Upper lobe of left lung (tissue), 6 donors: ENCODE data around the gene ASPRV1. TPM values are rescaled to one million over a fixed set of nuclear protein-coding genes. Genes with fewer than 3 reads are reported as not detected.

Experiments used
- ATAC-seq, 2 donors: fragments of 200-7000 bp; cut with Tn5 transposase; one replicate each; pipeline ENCODE4 v1.9.1; 2022; ENCODE audit warnings: mild to moderate bottlenecking in 2 of 2, moderate library complexity in 2 of 2; ENCODE audit not compliant: low FRiP score in 2 of 2
- DNase-seq, 2 donors: peaks; one replicate each; pipeline ENCODE4 v3.0.0-alpha.2; 2019 to 2020
- H3K27ac ChIP-seq, 4 donors: fragments of 200-600 bp; sonication (generic); one replicate each; pipeline ENCODE4 v1.5.1; 2016 to 2019
- H3K27me3 ChIP-seq, 4 donors: fragments of 200-600 bp; sonication (generic); one replicate each; pipeline ENCODE4 v1.5.1; 2017 to 2019
- H3K36me3 ChIP-seq, 4 donors: fragments of 200-600 bp; sonication (generic); one replicate each; pipeline ENCODE4 v1.5.1; 2016 to 2019
- H3K4me1 ChIP-seq, 4 donors: fragments of 200-600 bp; sonication (generic); one replicate each; pipeline ENCODE4 v1.5.1; 2018 to 2019
- H3K4me3 ChIP-seq, 4 donors: fragments of 200-600 bp; sonication (generic); one replicate each; pipeline ENCODE4 v1.5.1; 2017 to 2019; ENCODE audit warnings: mild to moderate bottlenecking in 2 of 4, moderate library complexity in 1 of 4
- H3K9me3 ChIP-seq, 4 donors: fragments of 200-600 bp; sonication (generic); one replicate each; pipeline ENCODE4 v1.5.1; 2018 to 2019
- EP300 ChIP-seq, 4 donors: sonication (generic); formaldehyde crosslinking; IDR thresholded peaks; one replicate each; pipeline ENCODE4 v1.5.1; 2017; ENCODE audit warnings: antibody characterized with exemption in 4 of 4, control low read depth in 2 of 4
- POLR2A ChIP-seq, 4 donors: fragments of 450-650 bp; IDR thresholded peaks; one replicate each; pipeline ENCODE4 v1.5.1; 2016 to 2017; ENCODE audit warnings: antibody characterized with exemption in 4 of 4, mild to moderate bottlenecking in 2 of 4
- POLR2AphosphoS5 ChIP-seq, 2 donors: sonication (generic); formaldehyde crosslinking; IDR thresholded peaks; one replicate each; pipeline ENCODE4 v1.5.1; 2017; ENCODE audit warnings: antibody characterized with exemption in 2 of 2
- WGBS, 2 donors: methylation state at CpG; one replicate each; pipeline ENCODE4 v1.1.5; 2017 to 2018; 5-methylcytosine and 5-hydroxymethylcytosine counted together
- total RNA-seq, 6 donors: library from RNA; depleted of rRNA in 4 of 6; stranded (reverse); fragments of >200 nt in 4 of 6; gene quantifications; one replicate each; pipeline versions ENCODE4 v1.1.0 to v1.2.1, GENCODE V29; 2016 to 2021
- TF ChIP-seq, protein P1 (sequence below), 6 experiments: fragments of 450-650 bp in 4 of 6; fragments of 200-600 bp in 2 of 6; sonication (generic) in 2 of 6; IDR thresholded peaks; one replicate each; pipeline ENCODE4 v1.5.1; 2016 to 2019; ENCODE audit warnings: antibody characterized with exemption in 6 of 6
- donor health status: DM: no; HTN: no; CAD: no; lungs with moderate emphysema.
- donor health status: DM: no; HTN: yes; CAD: no; lungs with severe emphysema.

ASPRV1 gene
- total RNA-seq, 6 donors from 2014 or later: 1.0 to 2.1 (median 1.4) TPM

DNA sequence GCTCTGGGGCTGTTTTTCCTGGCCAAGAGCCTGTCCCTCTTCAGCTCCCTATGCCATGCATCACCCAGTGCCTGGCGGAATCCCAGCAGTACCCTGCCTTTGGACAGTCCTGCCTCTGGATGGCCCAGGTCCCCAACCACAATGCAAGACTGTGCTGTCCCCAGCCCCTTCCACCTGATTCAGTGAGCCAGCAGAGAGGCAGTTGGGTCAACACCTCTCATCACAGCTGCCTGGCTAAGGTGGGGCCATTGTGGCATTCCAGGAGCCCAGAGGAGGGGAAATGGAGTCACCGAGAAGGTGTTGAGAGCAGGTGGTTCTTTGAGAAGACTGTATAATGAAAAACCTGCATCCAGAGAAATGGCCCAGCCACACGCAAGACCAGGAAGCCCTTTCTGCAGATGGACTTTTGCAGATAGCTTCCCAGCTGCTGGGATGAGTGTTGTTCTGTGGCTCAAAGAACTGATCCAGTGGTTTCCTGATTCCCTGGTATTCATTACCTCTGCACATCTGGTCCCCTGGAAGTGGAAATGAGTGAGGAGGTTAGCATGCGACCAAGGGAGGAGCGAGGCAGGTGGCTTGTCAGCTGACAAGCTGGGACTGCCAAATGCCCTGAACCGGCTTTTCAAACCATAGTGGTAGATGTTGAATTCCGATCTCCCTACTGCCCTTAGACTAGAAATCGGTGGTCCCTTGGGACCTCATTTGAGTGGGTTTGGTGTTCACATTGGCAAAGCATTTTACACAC lies 1.7 kb upstream of the ASPRV1 start:
- 91 to 98% methylated on average over 6 to 8 of the region's 8 CpGs for WGBS, 2 donors
- Histone ChIP-seq H3K36me3 (no peaks in the 10 kb centered on the region), H3K27ac (no peak overlapping the region), H3K27me3 (no peaks in the 10 kb centered on the region), H3K9me3 (no peaks in the 10 kb centered on the region), H3K4me1 (no peaks in the 10 kb centered on the region), H3K4me3 (no peak overlapping the region)
- peak in 1 of 2 donors; percentile 18 for DNase-seq
- ATAC-seq: no peak
- no peak for TF ChIP-seq EP300 (IDR thresholded peaks at IDR 0.05)
- TF ChIP-seq POLR2A (IDR thresholded peaks at IDR 0.05): no peak
- TF ChIP-seq, protein P1, sequence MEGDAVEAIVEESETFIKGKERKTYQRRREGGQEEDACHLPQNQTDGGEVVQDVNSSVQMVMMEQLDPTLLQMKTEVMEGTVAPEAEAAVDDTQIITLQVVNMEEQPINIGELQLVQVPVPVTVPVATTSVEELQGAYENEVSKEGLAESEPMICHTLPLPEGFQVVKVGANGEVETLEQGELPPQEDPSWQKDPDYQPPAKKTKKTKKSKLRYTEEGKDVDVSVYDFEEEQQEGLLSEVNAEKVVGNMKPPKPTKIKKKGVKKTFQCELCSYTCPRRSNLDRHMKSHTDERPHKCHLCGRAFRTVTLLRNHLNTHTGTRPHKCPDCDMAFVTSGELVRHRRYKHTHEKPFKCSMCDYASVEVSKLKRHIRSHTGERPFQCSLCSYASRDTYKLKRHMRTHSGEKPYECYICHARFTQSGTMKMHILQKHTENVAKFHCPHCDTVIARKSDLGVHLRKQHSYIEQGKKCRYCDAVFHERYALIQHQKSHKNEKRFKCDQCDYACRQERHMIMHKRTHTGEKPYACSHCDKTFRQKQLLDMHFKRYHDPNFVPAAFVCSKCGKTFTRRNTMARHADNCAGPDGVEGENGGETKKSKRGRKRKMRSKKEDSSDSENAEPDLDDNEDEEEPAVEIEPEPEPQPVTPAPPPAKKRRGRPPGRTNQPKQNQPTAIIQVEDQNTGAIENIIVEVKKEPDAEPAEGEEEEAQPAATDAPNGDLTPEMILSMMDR (IDR thresholded peaks at IDR 0.05): no peak
- TF ChIP-seq POLR2AphosphoS5 (IDR thresholded peaks at IDR 0.05): no peak

DNA sequence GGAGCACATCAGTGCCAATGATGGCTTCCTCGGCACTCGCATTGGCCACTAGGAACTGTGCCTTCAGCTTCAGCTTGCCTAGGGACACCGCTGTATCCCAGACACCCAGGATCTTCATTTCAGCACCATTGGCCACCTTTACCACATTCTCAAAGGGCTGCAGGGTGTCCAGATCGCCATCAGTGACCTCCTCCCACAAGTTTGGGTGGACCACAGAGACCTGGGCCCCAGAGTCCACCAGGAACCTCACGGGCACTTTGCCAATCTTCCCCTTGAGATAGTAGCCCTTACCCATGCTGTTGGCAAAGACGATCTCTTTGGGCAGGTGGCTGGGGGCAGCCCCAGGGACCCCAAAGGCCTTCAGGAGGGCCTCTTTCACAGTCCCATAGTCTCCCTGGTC lies 610 bp downstream of the ASPRV1 start:
- Histone ChIP-seq H3K4me3 (no peak overlapping the region), H3K27me3 (no peaks in the 10 kb centered on the region), H3K27ac (no peak overlapping the region), H3K9me3 (no peaks in the 10 kb centered on the region), H3K36me3 (no peaks in the 10 kb centered on the region), H3K4me1 (no peaks in the 10 kb centered on the region)
- DNase-seq (no peak), ATAC-seq (no peak)
- TF ChIP-seq POLR2A (IDR thresholded peaks at IDR 0.05): no peak
- TF ChIP-seq, protein P1 (IDR thresholded peaks at IDR 0.05): no peak
- no peak for TF ChIP-seq POLR2AphosphoS5 (IDR thresholded peaks at IDR 0.05)
- no peak for TF ChIP-seq EP300 (IDR thresholded peaks at IDR 0.05)
- WGBS, 2 donors: 95 to 100% methylated on average over 4 to 6 of the region's 6 CpGs

DNA sequence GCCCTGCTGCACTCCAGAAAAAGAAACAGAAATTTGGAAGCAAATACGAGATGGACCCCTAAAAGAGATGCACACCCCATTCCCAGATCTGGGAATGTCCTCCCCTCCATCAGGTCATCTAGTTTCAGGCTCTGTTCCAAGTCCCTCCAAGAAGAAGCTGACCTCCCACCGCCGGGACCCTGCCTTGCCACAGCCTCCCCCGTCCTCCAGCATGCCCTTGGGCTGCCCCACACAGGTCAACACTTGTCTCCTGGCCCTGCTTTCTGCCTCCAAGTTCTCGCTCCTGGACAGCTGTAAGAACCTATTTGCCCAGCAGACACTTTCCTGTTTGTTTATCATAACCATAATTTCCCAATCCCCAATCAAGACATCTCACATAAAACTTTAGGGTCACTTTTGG lies 2.0 kb downstream of the ASPRV1 start:
- Histone ChIP-seq H3K27me3 (no peaks in the 10 kb centered on the region), H3K9me3 (no peaks in the 10 kb centered on the region), H3K36me3 (no peaks in the 10 kb centered on the region), H3K27ac (no peak overlapping the region), H3K4me1 (no peaks in the 10 kb centered on the region), H3K4me3 (no peak overlapping the region)
- ATAC-seq (no peak), DNase-seq (no peak)
- 83 to 89% methylated on average over 5 of the region's 5 CpGs for WGBS, 2 donors
- TF ChIP-seq, protein P1 (IDR thresholded peaks at IDR 0.05): no peak
- TF ChIP-seq POLR2AphosphoS5 (IDR thresholded peaks at IDR 0.05) (no peak), POLR2A (IDR thresholded peaks at IDR 0.05) (no peak), EP300 (IDR thresholded peaks at IDR 0.05) (no peak)

DNA sequence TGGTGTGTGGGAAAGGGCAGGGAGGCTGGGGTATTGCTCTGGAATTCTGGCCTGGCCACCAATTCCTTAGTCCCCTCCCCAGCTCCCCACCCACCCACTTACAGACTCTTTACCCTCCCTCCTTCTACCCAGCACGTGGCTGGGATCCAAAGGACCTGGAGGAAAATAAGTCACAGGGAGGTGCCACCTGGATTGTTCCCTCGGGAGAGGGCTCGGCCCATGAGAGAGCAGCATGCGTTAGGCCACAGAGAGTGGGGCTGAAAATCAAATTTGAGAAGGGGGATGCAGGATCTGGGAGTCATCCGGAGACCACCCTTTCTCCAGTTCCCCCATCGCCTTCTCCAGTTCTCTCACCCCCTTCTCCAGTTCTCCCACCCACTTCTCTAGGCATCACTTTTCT lies 3.0 kb downstream of the ASPRV1 start:
- H3K4me3 ChIP-seq: no peak overlapping the region
- no peaks in the 10 kb centered on the region for H3K27me3 ChIP-seq
- no peak for DNase-seq
- ATAC-seq: no peak
- H3K27ac ChIP-seq: no peak overlapping the region
- H3K9me3 ChIP-seq: no peaks in the 10 kb centered on the region
- TF ChIP-seq, protein P1 (IDR thresholded peaks at IDR 0.05): no peak
- TF ChIP-seq POLR2A (IDR thresholded peaks at IDR 0.05) (no peak), EP300 (IDR thresholded peaks at IDR 0.05) (no peak)
- H3K4me1 ChIP-seq: no peaks in the 10 kb centered on the region
- WGBS, 2 donors: 73 to 79% methylated on average over 6 of the region's 6 CpGs
- no peaks in the 10 kb centered on the region for H3K36me3 ChIP-seq

DNA sequence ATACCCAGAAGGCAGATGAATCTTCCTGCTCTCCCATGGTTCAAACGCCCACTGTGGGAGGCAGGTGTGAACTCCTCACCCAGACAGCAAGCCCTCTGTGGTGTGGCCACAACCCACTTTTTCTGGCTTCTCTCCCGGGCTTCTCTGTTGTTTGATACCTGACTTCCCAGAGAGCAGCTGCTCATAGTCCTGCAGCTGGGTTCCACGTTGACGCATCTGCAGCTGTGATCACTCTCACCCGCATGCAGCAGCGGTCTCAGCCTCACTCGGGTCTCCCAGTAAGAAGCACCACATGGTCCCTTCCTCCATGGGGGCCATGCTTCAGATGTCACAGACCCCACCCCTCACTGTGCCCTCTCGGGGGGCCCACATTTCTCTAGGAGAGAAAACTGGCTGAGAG lies 3.5 kb downstream of the ASPRV1 start:
- TF ChIP-seq POLR2A (IDR thresholded peaks at IDR 0.05) (no peak), POLR2AphosphoS5 (IDR thresholded peaks at IDR 0.05) (no peak), EP300 (IDR thresholded peaks at IDR 0.05) (no peak)
- TF ChIP-seq, protein P1 (IDR thresholded peaks at IDR 0.05): no peak
- no peaks in the 10 kb centered on the region for H3K9me3 ChIP-seq
- H3K27ac ChIP-seq: no peak overlapping the region
- DNase-seq: no peak
- no peaks in the 10 kb centered on the region for H3K36me3 ChIP-seq
- no peaks in the 10 kb centered on the region for H3K27me3 ChIP-seq
- WGBS, 2 donors: 55 to 65% methylated on average over 5 to 8 of the region's 8 CpGs
- no peaks in the 10 kb centered on the region for H3K4me1 ChIP-seq
- ATAC-seq: no peak
- no peak overlapping the region for H3K4me3 ChIP-seq
